HepG2 (cell line): ENCODE results near the gene SUSD6. TPM values are rescaled to one million over a fixed set of nuclear protein-coding genes. Genes with fewer than 3 reads are reported as not detected.

Source experiments
- ATAC-seq: fragments of 200-7000 bp; cut with Tn5 transposase; 3 replicates; pipeline ENCODE4 v1.9.1; 2020; ENCODE audit warnings: mild to moderate bottlenecking, moderate library complexity
- BruUV-seq: library from RNA; stranded (reverse); fragments of 400-500 nt; replicated peaks from 2 replicates; lab custom pipeline; 2021; lab: Mats Ljungman, UMichigan
- CTCF ChIA-PET: fragments of 300-600 bp; formaldehyde crosslinking; extraction: SDS; loops from one replicate; lab custom pipeline; 2021; ENCODE audit warnings: low total read pairs, inconsistent platforms, low intra/inter-chr PET ratio; lab: Yijun Ruan, JAX
- POLR2A ChIA-PET: fragments of 350-600 bp; sonication (Branson Sonifier 250); formaldehyde crosslinking; loops from one replicate; lab custom pipeline; 2020; ENCODE audit warnings: antibody characterized with exemption, inconsistent platforms; lab: Yijun Ruan, JAX
- DNase-seq: peaks from one replicate; pipeline ENCODE4 v3.0.0-alpha.2; 2015; ENCODE audit warnings: low spot score
- FAIRE-seq: peaks from 3 replicates; lab custom pipeline; 2011; peaks lifted over from hg19 to GRCh38; lab: Jason Lieb, UNC
- H2AFZ ChIP-seq: one replicate; pipeline ENCODE4 v1.6.1; 2011; ENCODE audit warnings: low read length, inconsistent platforms
- H3K27ac ChIP-seq: fragments of 300-600 bp; 3 replicates; pipeline ENCODE4 v1.8.0; 2011; ENCODE audit warnings: mixed run types, mild to moderate bottlenecking, mixed read lengths, low read length, inconsistent platforms; ENCODE audit not compliant: insufficient read depth; ENCODE audit errors: extremely low read length
- H3K27me3 ChIP-seq, 2 experiments: fragments of 200-600 bp in 1 of 2; 2 replicates in 1 of 2; 3 replicates in 1 of 2; pipeline versions ENCODE4 v1.6.0 to v1.8.0; 2011; ENCODE audit warnings: low read length in 2 of 2, mild to moderate bottlenecking in 2 of 2, moderate library complexity in 2 of 2, inconsistent platforms in 1 of 2; ENCODE audit not compliant: insufficient read depth in 2 of 2, control insufficient read depth in 1 of 2
- H3K36me3 ChIP-seq, 2 experiments: fragments of 200-600 bp in 1 of 2; replicated peaks in 1 of 2; 2 replicates in 1 of 2; 3 replicates in 1 of 2; pipeline versions ENCODE4 v1.5.1 to v1.8.0; 2011; ENCODE audit warnings: low read length in 2 of 2, inconsistent platforms in 1 of 2; ENCODE audit not compliant: insufficient read depth in 2 of 2, control insufficient read depth in 1 of 2
- H3K4me1 ChIP-seq: 2 replicates; pipeline ENCODE4 v1.5.1; 2012; ENCODE audit warnings: low read length, inconsistent platforms; ENCODE audit not compliant: insufficient read depth
- H3K4me2 ChIP-seq: 2 replicates; pipeline ENCODE4 v1.6.0; 2011; ENCODE audit warnings: low read depth, low read length, inconsistent platforms
- H3K4me3 ChIP-seq, 3 experiments: fragments of 200-600 bp in 1 of 3; sonication (generic), shearing (Covaris generic) in 1 of 3; replicated peaks in 1 of 3; 2 replicates each; pipeline ENCODE4 v1.5.1; 2011 to 2016; ENCODE audit warnings: low read length in 3 of 3, inconsistent platforms in 2 of 3, low read depth in 2 of 3, mild to moderate bottlenecking in 2 of 3, control low read depth in 1 of 3, mixed read lengths in 1 of 3; ENCODE audit not compliant: insufficient read depth in 1 of 3
- H3K79me2 ChIP-seq: one replicate; pipeline ENCODE4 v1.6.1; 2011; ENCODE audit warnings: low read length, inconsistent platforms; ENCODE audit not compliant: insufficient read depth
- H3K9ac ChIP-seq: 2 replicates; pipeline ENCODE4 v1.6.0; 2011; ENCODE audit warnings: mild to moderate bottlenecking, low read depth, low read length, inconsistent platforms; ENCODE audit not compliant: insufficient read depth
- H3K9me3 ChIP-seq: 2 replicates; pipeline ENCODE4 v1.5.1; 2012; ENCODE audit warnings: mild to moderate bottlenecking, low read length
- H4K20me1 ChIP-seq: 2 replicates; pipeline ENCODE4 v1.6.0; 2011; ENCODE audit warnings: inconsistent platforms, mild to moderate bottlenecking, low read length, moderate library complexity; ENCODE audit not compliant: insufficient read depth
- BCL3 ChIP-seq: sonication (generic); formaldehyde crosslinking; IDR thresholded peaks from 2 replicates; pipeline ENCODE4 v1.5.1; 2020; ENCODE audit warnings: mild to moderate bottlenecking, missing genetic modification reagents, moderate library complexity
- HNRNPL ChIP-seq: fragments of 200-400 bp; formaldehyde crosslinking; IDR thresholded peaks from 2 replicates; pipeline ENCODE4 v1.6.1; 2017; ENCODE audit warnings: mild to moderate bottlenecking, low read depth, low read length
- ISL2 ChIP-seq: sonication (generic); formaldehyde crosslinking; IDR thresholded peaks from 2 replicates; pipeline ENCODE4 v1.5.0; 2020; ENCODE audit warnings: missing genetic modification reagents
- MZF1 ChIP-seq: sonication (generic); formaldehyde crosslinking; IDR thresholded peaks from 2 replicates; pipeline ENCODE4 v1.8.1; 2023; ENCODE audit warnings: mild to moderate bottlenecking, missing genetic modification reagents, borderline replicate concordance
- NCOA1 ChIP-seq: sonication (generic); formaldehyde crosslinking; IDR thresholded peaks from 2 replicates; pipeline ENCODE4 v1.9.0; 2021; ENCODE audit warnings: missing genetic modification reagents
- SP2 ChIP-seq: sonication (generic); formaldehyde crosslinking; IDR thresholded peaks from 2 replicates; pipeline ENCODE4 v1.5.1; 2020; ENCODE audit warnings: mild to moderate bottlenecking, missing genetic modification reagents
- TEAD2 ChIP-seq: sonication (generic); formaldehyde crosslinking; IDR thresholded peaks from 2 replicates; pipeline ENCODE4 v1.9.0; 2021; ENCODE audit warnings: missing genetic modification reagents
- ZMYM3 ChIP-seq: sonication (generic); formaldehyde crosslinking; IDR thresholded peaks from 2 replicates; pipeline ENCODE4 v1.5.1; 2020; ENCODE audit warnings: mild to moderate bottlenecking, missing genetic modification reagents
- ZNF124 ChIP-seq: sonication (generic); formaldehyde crosslinking; IDR thresholded peaks from 2 replicates; pipeline ENCODE4 v1.4.0; 2020; ENCODE audit warnings: missing genetic modification reagents
- ZNF18 ChIP-seq: sonication (generic); formaldehyde crosslinking; IDR thresholded peaks from 2 replicates; pipeline ENCODE4 v1.8.0; 2022; ENCODE audit warnings: mild to moderate bottlenecking, missing genetic modification reagents; ENCODE audit not compliant: insufficient replicate concordance
- ZNF574 ChIP-seq: sonication (generic); formaldehyde crosslinking; IDR thresholded peaks from 2 replicates; pipeline ENCODE4 v1.4.0; 2020; ENCODE audit warnings: missing genetic modification reagents
- ZNF678 ChIP-seq: sonication (generic); formaldehyde crosslinking; IDR thresholded peaks from 2 replicates; pipeline ENCODE4 v1.4.0; 2020; ENCODE audit warnings: mild to moderate bottlenecking, missing genetic modification reagents
- ZNF83 ChIP-seq: sonication (generic); formaldehyde crosslinking; IDR thresholded peaks from 2 replicates; pipeline ENCODE4 v1.4.0; 2020; ENCODE audit warnings: missing genetic modification reagents, mild to moderate bottlenecking, borderline replicate concordance
- WGBS: methylation state at CpG from one replicate; pipeline ENCODE4 v1.1.6; 2017; ENCODE audit warnings: low lambda C conversion rate; 5-methylcytosine and 5-hydroxymethylcytosine counted together
- in situ Hi-C: cut with HindIII; loops from 2 replicates; pipeline ENCODE4 v1.10.0; 2017; ENCODE audit warnings: low pct_unique_long_range_greater_than_20kb; ENCODE audit not compliant: extremely low pct_ligation_motif_present
- intact Hi-C: fragments of 100-400 bp; cut with micrococcal nuclease; formaldehyde crosslinking; loops from one replicate; pipeline ENCODE4 v1.10.0; 2022; ENCODE audit not compliant: unreplicated experiment
- polyA plus RNA-seq, 8 experiments: library from polyadenylated mRNA; depleted of rRNA in 3 of 8; stranded (reverse) in 7 of 8; unstranded in 1 of 8; fragments of >200 nt; fragmentation: Illumina TruSeq in 4 of 8; extraction: Trizol in 4 of 8; gene quantifications; 2 replicates each; pipeline versions ENCODE4 v1.2.1 to v1.2.3, GENCODE V29; 2011 to 2016; ENCODE audit warnings: low read depth in 4 of 8, missing spikeins in 1 of 8, mixed read lengths in 1 of 8; ENCODE audit not compliant: insufficient read depth in 1 of 8
- total RNA-seq, 5 experiments: library from RNA; depleted of rRNA; stranded (reverse); fragments of >200 nt; fragmentation: Illumina TruSeq; extraction: Trizol; gene quantifications; 2 replicates each; pipeline ENCODE4 v1.2.3, GENCODE V29; 2016; ENCODE audit warnings: low read depth in 1 of 5
- TF ChIP-seq, protein P1 (sequence below): sonication (generic); formaldehyde crosslinking; IDR thresholded peaks from 2 replicates; pipeline ENCODE4 v1.5.0; 2020; ENCODE audit warnings: missing genetic modification reagents

Gene SUSD6
- total and polyA plus RNA-seq, 2 of the 13 experiments (the other 11 are each of a cell fraction or from before 2014, with no cell fraction given) = 7.2 to 7.4 TPM

GRCh38 chr14:69619012-69619411, 7.6 kb downstream of the SUSD6 start:
- no peak for ATAC-seq
- no TSS peak for BruUV-seq

More at GRCh38 chr14:69619012-69619411, 7.6 kb downstream of the SUSD6 start:
- Histone ChIP-seq H2AFZ (no peak overlapping the region), H3K27ac (no peak overlapping the region), H3K79me2 (peaks cover 35% of the 10 kb centered on the region), H3K4me1 (peaks cover 39% of the 10 kb centered on the region), H3K9ac (no peak overlapping the region), H3K9me3 (no peaks in the 10 kb centered on the region)
- POLR2A ChIA-PET = no interaction called here
- in situ Hi-C loops = no loop called here
- TF ChIP-seq ZNF574 (CRISPR knock-in tag) (no peak), ISL2 (CRISPR knock-in tag) (no peak), HNRNPL (no peak), ZNF18 (CRISPR knock-in tag) (no peak), MZF1 (CRISPR knock-in tag) (no peak), SP2 (CRISPR knock-in tag) (no peak), BCL3 (CRISPR knock-in tag) (no peak), ZMYM3 (no peak), TEAD2 (CRISPR knock-in tag) (no peak), ZNF124 (no peak), NCOA1 (CRISPR knock-in tag) (no peak), ZNF678 (CRISPR knock-in tag) (no peak), ZNF83 (no peak)
- TF ChIP-seq, protein P1, sequence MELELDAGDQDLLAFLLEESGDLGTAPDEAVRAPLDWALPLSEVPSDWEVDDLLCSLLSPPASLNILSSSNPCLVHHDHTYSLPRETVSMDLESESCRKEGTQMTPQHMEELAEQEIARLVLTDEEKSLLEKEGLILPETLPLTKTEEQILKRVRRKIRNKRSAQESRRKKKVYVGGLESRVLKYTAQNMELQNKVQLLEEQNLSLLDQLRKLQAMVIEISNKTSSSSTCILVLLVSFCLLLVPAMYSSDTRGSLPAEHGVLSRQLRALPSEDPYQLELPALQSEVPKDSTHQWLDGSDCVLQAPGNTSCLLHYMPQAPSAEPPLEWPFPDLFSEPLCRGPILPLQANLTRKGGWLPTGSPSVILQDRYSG = no peak
- TF ChIP-seq, all 625 proteins: peak for 0
- no peaks in the 10 kb centered on the region for H3K27me3 ChIP-seq
- no peaks in the 10 kb centered on the region; a peak in 1 of 5 replicates for H3K36me3 ChIP-seq
- DNase-seq = no peak
- H4K20me1 ChIP-seq = no peaks in the 10 kb centered on the region
- H3K4me2 ChIP-seq = no peak overlapping the region
- intact Hi-C loops = no loop called here
- WGBS = 83% methylated on average over 4 of the region's 4 CpGs
- CTCF ChIA-PET = no interaction called here
- FAIRE-seq = no peak
- no peak overlapping the region for H3K4me3 ChIP-seq
